GM12892 (cell line): ENCODE measurements around the gene OR2F1.

Experiments used
- DNase-seq: peaks from one replicate; pipeline ENCODE4 v3.0.0; 2011; ENCODE audit not compliant: insufficient read length
- FAIRE-seq: peaks from 2 replicates; lab custom pipeline; 2011; peaks lifted over from hg19 to GRCh38; lab: Jason Lieb, UNC
- POLR2A ChIP-seq: IDR thresholded peaks from 2 replicates; pipeline ENCODE4 v1.6.1; 2011; ENCODE audit warnings: low read depth, low read length, control low read depth
- POLR2AphosphoS5 ChIP-seq: IDR thresholded peaks from 2 replicates; pipeline ENCODE4 v1.6.1; 2011; ENCODE audit warnings: low read depth, low read length, control low read depth
- TAF1 ChIP-seq: IDR thresholded peaks from 2 replicates; pipeline ENCODE4 v1.6.1; 2011; ENCODE audit warnings: low read depth, mild to moderate bottlenecking, control low read depth, low read length, borderline replicate concordance

Gene OR2F1

DNA sequence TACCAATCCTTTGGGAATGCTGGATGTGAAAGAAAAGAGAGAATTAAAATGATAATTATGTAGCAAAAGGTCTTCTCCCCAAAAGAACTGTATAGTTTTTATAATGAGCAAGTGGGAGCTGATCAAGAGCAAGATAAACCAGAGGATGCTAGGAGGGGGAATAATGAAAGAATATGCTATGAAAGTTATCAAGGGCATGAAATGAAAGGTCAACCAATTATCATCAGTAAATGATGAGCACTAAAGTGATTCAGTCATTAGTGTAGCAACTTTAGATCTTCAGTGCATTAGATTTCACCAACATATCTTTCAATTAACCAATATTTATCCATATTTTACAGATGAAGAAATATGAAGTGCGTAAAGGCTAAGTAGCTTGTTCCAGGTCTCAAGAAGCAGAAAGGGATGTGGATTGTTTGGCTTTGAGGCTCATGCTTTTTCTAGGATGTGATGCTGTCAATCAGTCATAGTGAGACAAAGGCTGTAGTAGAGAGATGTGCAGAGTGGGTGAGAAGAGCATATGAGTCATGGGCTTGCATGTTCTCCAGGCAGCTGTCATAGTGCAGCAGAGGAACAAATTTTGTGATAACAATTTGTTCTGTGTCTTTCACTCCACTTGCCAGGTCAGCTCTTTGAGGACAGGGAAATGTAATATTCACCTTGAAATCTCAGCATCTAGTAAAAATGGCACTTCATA, 25.3 kb upstream of the OR2F1 start:
- TF ChIP-seq POLR2A (no peak), POLR2AphosphoS5 (no peak), TAF1 (no peak)
- no peak for DNase-seq
- no peak for FAIRE-seq

DNA sequence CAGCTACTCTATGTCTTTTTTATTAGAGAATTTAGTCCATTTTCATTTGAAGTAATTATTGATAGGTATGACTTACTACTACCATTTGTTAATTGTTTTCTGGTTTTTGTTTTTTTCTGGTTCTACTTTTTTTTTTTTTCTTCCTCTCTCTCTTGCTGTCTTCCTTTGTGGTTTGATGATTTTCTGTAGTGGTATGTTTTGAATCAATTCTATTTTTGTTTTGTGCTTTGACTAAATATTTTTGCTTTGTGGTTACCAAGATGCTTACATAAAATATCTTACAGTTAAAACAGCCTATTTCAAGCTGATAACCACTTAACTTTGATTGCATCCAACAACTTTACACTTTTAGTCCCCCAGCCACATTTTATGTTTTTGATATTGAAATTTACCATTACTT, 22.9 kb upstream of the OR2F1 start:
- DNase-seq: no peak
- FAIRE-seq: no peak
- TF ChIP-seq POLR2A: no peak
- TF ChIP-seq TAF1: no peak
- no peak for TF ChIP-seq POLR2AphosphoS5

DNA sequence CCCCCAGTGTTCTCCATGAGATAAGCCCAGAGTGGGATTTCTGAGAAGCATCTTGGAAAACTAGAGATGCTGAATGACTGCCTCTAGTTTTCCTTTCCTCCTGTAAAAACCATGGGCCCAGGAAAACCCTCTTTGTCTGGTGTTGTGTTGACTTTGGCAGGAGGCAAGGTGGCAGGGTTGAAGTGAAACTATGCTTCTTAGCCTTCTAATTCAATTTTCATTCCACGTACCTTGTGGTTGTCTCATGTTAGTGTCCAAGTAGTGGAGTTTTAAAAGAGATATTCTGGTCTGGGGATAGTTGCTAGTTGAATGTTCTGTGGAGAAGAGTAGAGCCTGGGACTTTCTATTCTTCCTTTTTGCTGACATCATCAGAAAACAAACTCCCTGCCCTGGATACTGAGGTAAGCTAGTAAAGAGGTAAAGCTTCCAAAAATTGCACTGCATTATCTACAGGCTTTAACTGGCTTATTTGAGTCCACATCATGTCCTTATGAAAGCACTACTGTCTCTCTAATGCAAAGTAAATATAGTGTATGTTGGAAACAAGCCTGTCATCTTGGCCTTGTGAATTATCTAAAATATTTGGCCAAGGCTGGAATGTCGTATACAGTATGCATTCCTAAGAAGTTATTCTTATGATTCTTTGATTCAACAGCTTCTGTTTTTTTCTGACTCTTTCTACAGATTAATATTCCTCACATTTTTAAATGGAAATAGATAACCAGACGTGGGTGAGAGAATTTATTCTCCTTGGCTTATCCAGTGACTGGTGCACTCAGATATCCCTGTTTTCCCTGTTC, 19.9 kb upstream of the OR2F1 start, which contains the start of gene OR2F2:
Gene OR2F2 (plus strand): TSS at position 708 of the 800 bp plus-strand sequence. CDS start 0 bp downstream, at position 708.
- TF ChIP-seq TAF1 (no peak), POLR2AphosphoS5 (no peak), POLR2A (no peak)
- FAIRE-seq (no peak), DNase-seq (no peak)

DNA sequence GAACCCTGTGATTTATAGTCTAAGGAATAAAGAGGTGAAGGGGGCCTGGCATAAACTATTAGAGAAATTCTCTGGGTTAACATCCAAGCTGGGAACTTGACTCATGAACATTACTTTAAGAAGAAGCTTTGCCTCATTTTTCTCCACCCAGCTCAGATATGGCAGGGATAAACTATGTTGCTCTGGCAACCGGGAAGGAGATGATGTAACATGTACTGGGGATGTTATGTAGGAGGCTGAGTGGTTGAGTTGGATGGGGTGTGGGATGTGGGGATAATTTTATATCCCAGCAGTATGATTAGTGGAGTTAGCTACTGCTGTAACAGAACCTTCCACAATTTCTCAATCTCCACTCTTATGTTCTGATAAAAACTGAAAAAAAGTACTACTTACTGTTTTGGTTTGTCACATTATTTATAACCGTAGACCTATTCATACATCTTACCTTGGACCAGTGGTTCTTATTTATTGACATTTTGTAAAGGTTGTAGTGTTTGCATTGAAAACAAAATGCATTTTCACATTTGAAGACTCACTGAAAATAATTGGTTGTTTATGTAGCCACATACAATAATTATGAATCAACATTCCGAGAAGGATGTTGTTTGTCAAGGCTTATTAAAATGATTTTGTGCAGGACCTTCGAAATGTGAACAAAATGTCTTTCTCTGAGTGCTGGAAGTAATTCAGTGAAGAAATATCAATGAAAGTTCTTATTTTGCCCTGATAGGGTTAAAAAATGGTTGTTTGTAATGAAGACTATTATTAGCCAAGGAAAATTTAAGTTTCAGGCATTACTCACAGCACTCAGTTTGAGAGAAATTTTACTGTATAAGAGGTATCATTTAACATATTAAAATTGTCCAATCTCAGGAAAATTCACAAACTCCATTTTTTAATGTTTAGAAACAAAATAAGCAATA, 18.3 kb upstream of the OR2F1 start:
- no peak for DNase-seq
- FAIRE-seq: no peak
- TF ChIP-seq POLR2AphosphoS5 (no peak), POLR2A (no peak), TAF1 (no peak)

DNA sequence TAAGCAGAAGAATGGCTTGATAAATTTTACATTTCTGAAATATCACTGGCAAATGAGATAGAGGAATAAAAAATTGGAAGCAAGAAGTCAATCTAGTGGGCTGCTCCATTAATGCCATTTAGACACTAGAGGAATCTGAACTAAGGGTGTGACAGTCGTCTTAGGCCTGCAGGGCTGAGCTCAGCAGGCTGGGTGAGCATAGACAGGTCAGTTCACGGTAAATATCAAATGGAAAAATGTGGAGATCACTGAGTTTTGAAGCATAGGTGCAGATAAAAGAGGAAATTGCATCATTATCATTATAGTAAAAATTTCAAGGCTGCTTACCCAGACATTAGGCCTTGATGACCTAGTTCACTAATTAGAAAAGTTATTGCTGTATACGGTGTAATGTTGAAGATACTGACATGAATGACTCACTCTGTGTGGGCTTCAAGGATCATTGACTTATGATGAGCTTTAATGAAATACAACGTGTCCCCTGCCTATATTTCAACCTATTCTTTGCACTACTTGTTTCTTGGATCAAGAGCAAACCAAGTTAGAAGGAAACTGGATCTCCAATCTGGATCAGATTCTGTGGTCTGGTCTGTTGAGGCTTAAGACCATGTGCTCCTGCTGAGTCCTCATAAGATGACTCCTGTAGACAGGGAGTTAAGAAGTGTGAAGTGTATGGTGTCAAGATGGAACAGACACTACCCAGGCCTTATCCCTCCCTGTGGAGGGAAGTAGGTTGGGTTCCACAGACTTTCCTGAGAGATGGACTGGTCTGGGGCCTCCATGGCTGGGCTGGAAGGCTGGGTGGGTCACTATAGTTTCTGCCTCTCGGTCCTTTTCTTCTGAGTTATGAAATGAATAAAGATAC, 16.0 kb upstream of the OR2F1 start:
- FAIRE-seq (no peak), DNase-seq (no peak)
- TF ChIP-seq POLR2AphosphoS5 (no peak), POLR2A (no peak), TAF1 (no peak)

DNA sequence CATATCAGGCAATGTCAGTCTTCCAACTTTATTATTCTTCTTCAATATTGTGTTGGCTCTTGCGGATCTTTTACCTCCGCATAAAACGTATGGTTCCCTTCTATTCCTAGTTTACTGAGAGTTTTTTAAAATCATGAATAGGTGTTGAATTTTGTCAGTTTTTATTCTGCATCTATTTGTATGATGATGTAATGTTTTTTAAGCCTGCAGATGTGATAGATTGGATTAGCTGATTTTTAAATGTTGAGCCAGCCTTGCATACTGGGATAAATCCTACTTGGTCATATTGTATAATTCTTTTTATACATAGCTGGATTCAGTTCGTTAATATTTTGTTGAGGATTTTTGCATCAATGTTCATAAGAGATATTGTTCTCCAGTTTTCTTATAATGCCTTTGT, 9.2 kb upstream of the OR2F1 start:
- TF ChIP-seq POLR2AphosphoS5 (no peak), POLR2A (no peak), TAF1 (no peak)
- DNase-seq (no peak), FAIRE-seq (no peak)

DNA sequence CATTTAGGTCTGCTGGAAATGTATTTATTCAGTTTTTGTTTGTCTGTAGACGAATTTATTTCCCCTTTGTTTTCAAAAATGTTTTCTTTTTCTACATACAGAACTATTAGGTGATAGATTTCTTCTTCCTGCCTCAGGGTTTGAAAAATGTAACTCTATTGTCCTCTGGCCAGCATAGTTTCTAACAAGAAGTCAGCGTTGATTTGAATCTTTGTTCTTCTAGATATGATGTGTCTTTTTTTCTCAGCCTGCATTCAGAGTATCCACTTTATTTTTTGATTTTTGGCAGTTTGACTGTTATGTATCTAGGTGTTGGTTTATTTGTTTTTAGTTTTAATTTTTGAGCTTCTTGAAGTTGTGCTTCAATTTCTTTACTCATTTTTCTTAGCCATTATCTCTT, 7.5 kb upstream of the OR2F1 start:
- DNase-seq: no peak
- FAIRE-seq: no peak
- TF ChIP-seq POLR2A: no peak
- no peak for TF ChIP-seq POLR2AphosphoS5
- no peak for TF ChIP-seq TAF1

DNA sequence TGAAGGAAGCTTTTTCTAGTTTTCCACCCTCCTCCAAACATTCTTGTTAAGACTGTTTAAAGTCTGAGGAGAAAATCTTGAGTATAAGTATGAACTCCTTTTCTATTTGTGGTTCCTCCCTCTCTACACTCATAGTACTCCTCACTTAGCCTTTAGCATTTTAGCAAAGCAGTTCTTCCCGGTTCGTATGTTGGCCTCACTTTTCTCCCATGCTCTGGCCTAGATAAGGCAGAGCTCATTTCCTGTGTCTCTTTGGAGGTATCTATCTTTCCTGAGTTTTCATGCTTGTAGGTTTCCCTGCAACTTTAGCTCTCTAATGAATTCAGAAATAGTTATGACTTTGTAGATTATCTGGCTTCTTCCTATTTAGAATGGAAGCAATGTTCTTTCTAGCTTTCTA, 5.9 kb upstream of the OR2F1 start:
- TF ChIP-seq TAF1: no peak
- TF ChIP-seq POLR2AphosphoS5: no peak
- no peak for TF ChIP-seq POLR2A
- DNase-seq (no peak), FAIRE-seq (no peak)

DNA sequence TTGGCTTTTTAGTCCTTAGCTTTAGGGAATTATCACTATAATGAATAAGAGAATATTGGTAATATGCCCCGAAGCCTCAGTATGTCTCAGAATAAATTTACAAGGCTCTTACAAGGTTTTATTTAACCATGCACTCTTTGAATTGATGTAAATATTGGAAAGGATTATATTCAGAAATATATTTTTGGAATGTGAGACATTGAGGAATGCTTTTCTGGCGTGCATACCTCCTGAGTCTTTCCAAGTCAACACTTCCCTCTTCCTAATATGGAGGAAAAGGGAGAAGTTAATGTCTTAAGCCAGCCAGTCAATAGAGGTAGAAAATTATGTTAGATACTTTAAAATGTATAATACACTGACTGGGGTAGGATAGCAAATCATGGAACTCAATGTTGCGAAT, 1.2 kb upstream of the OR2F1 start:
- no peak for TF ChIP-seq TAF1
- TF ChIP-seq POLR2A: no peak
- FAIRE-seq (no peak), DNase-seq (no peak)

DNA sequence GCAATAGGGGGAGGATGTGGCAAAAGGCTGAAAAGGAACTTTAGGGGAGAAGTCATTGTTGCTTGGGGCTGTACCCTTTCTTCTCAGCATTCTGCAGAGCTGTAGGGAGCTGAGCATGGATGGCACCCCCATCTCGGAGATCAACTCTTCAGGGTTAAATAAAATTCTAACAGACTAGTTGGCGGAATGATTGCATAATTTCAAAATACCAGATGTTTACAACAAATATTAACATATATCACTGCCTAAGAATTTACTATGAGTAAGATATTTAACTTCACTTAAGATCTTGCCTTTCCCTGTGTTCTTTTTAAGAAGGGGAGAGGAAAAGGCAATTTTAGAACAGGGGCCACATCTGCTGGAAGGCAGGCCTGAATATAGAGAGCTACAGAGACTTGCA, 509 bp upstream of the OR2F1 start:
- DNase-seq (no peak), FAIRE-seq (no peak)
- TF ChIP-seq POLR2AphosphoS5: no peak
- no peak for TF ChIP-seq POLR2A
- TF ChIP-seq TAF1: no peak
